ENCODE measurements around the gene TERT. TPM values are rescaled to one million over a fixed set of nuclear protein-coding genes. Genes with fewer than 3 reads are reported as not detected.

TERT gene
- total and polyA plus RNA-seq, 2 of the 8 experiments (the other 6 are each of a cell fraction or from before 2014, with no cell fraction given) = 13.1 to 23.1 TPM

- Histone ChIP-seq H3K14ac (ENCODE audit: insufficient read length) (no peak overlapping the region), H4K91ac (replicated peaks; ENCODE audit: insufficient read length, low read length) (peak overlapping the region; percentile 4), H4K20me1 (replicated peaks in 1 of 2; ENCODE audit: control insufficient read depth in 1 of 2, insufficient read depth in 2 of 2, low read length in 2 of 2) (peaks cover 0 to under 1% of the 10 kb centered on the region in 2 experiments), H2BK15ac (ENCODE audit: low read length) (peak overlapping the region; percentile 31; the same call in 1 of the 2 replicates), H4K5ac (ENCODE audit: insufficient read length, low read depth, low read length) (peak overlapping the region; percentile 3), H2AFZ (ENCODE audit: low read length) (no peak overlapping the region), H3K56ac (replicated peaks; ENCODE audit: insufficient read length, low read depth, low read length) (no peak overlapping the region), H4K8ac (ENCODE audit: extremely low read depth, insufficient read depth, low read length) (no peak overlapping the region; the same call in 1 of the 2 replicates), H3K4me2 (ENCODE audit: insufficient read depth in 1 of 2, low read depth in 2 of 2, low read length in 2 of 2) (peak overlapping the region; percentile 29 to 56), H3K9ac (replicated peaks in 1 of 4; ENCODE audit: extremely low read depth in 1 of 4, low read depth in 3 of 4, low read length in 3 of 4) (no peak overlapping the region; a peak in 2 of 7 replicates), H3K4ac (replicated peaks; ENCODE audit: insufficient read length, low read depth, low read length) (no peak overlapping the region), H2BK120ac (replicated peaks; ENCODE audit: low read depth, low read length) (no peak overlapping the region), H3K27ac (ENCODE audit: low read depth, low read length) (no peak overlapping the region; the same call in 1 of the 2 replicates), H2AK5ac (ENCODE audit: low read depth, low read length) (no peak overlapping the region), H3K9me3 (ENCODE audit: insufficient read depth in 2 of 2, low read depth in 1 of 2, low read length in 1 of 2) (peaks cover 0 to 5% of the 10 kb centered on the region in 2 experiments; a peak in 1 of 4 replicates), H3K27me3 (replicated peaks in 1 of 4; ENCODE audit: control insufficient read depth in 3 of 4, extremely low read depth in 1 of 4, insufficient read depth in 3 of 4, low read length in 3 of 4) (no peaks in the 10 kb centered on the region), H3K23ac (ENCODE audit: insufficient read length) (no peak overlapping the region), H2BK5ac (ENCODE audit: low read depth, low read length) (peak overlapping the region; percentile 86; the same call in 1 of the 2 replicates), H3K4me3 (ENCODE audit: extremely low read depth in 1 of 4, insufficient read depth in 2 of 4, low read depth in 3 of 4, low read length in 4 of 4) (peak overlapping the region in 1 of 4 experiments; percentile 32; a peak in 2 of 8 replicates), H3K23me2 (ENCODE audit: low read depth, low read length) (no peaks in the 10 kb centered on the region; the same call in 1 of the 2 replicates), H3K18ac (ENCODE audit: extremely low read depth, low read length) (peak overlapping the region; percentile 85), H2BK12ac (ENCODE audit: low read depth, low read length) (no peak overlapping the region), H3K79me2 (ENCODE audit: control insufficient read depth in 1 of 2, insufficient read depth in 2 of 2, low read length in 2 of 2) (no peaks in the 10 kb centered on the region), H3K79me1 (ENCODE audit: low read depth, low read length) (no peaks in the 10 kb centered on the region), H2BK20ac (ENCODE audit: low read length) (no peak overlapping the region; the same call in 1 of the 2 replicates), H3K36me3 (ENCODE audit: control insufficient read depth in 2 of 4, insufficient read depth in 4 of 4, low read length in 3 of 4) (peaks cover 3 to 28% (median 21%) of the 10 kb centered on the region in 4 experiments), H3K4me1 (replicated peaks in 1 of 4; ENCODE audit: control insufficient read depth in 3 of 4, insufficient read depth in 4 of 4, low read length in 3 of 4) (peaks cover 11 to 17% (median 14%) of the 10 kb centered on the region in 4 experiments)
- no peak for DNase-seq (ENCODE audit: low read depth in 1 of 2, low spot score in 2 of 2)
- ChIA-PET POLR2A (ENCODE audit: partially characterized antibody) (interaction anchor here (0.7 to 1.8 kb wide), 8 partner anchors 9 to 224 kb away, joined by 3 to 11 read pairs (median 4); partner anchors contain the start of gene TERT), CTCF (ENCODE audit: partially characterized antibody) (interaction anchor here (0.6 to 0.8 kb wide), 7 partner anchors 13 to 393 kb away, joined by 3 to 4 read pairs (median 3); no protein-coding TSS in a partner anchor)
- no peak for FAIRE-seq
- 42% methylated on average over 33 of the region's 33 CpGs; no CpG with 5 or more reads in 1 of the 2 experiments for WGBS, 2 experiments (ENCODE audit: extremely low coverage in 1 of 2, insufficient coverage in 1 of 2, insufficient read length in 1 of 2, insufficient replicate concordance in 2 of 2, low coverage in 1 of 2, low lambda C conversion rate in 2 of 2, missing lambda C conversion rate in 1 of 2)
- TF ChIP-seq ASH2L (IDR thresholded peaks at IDR 0.05; ENCODE audit: low read length) (peak; percentile 60), EZH2 (IDR thresholded peaks at IDR 0.05; ENCODE audit: low read depth, low read length, severe bottlenecking) (no peak), YY1 (IDR thresholded peaks at IDR 0.05; ENCODE audit: low read depth, low read length) (no peak), TCF12 (IDR thresholded peaks at IDR 0.05; ENCODE audit: low read depth, low read length) (peak; percentile 85), BACH1 (IDR thresholded peaks at IDR 0.05; ENCODE audit: low read length) (peak; percentile 24; the same call in 1 of the 2 replicates), RBBP5 (IDR thresholded peaks at IDR 0.05; ENCODE audit: borderline replicate concordance, low read depth, low read length) (0 out of 2 replicates have a peak, but pooled peaks have one; percentile 41), POLR2AphosphoS5 (IDR thresholded peaks at IDR 0.05; ENCODE audit: low read depth, low read length) (peak; percentile 61; the same call in 1 of the 2 replicates), CHD1 (IDR thresholded peaks at IDR 0.05; ENCODE audit: low read depth, low read length) (no peak), POLR2A (IDR thresholded peaks at IDR 0.05; ENCODE audit: control extremely low read depth in 1 of 2, low read depth in 2 of 2, low read length in 2 of 2) (peak in 1 of 2 experiments; percentile 31; a peak in 1 of 3 replicates), CREB1 (IDR thresholded peaks at IDR 0.05) (0 out of 2 replicates have a peak, but pooled peaks have one; percentile 15), SP1 (IDR thresholded peaks at IDR 0.05; ENCODE audit: low read depth, low read length) (peak; percentile 34; the same call in 1 of the 2 replicates)
Measured at GRCh38 chr5:1315709-1316587, 21.1 kb upstream of the TERT start.
